NT2/D1 (cell line): Measurements from ENCODE around the gene TBC1D9.

ENCODE experiments used
- SUZ12 ChIP-seq: IDR thresholded peaks from 2 replicates; pipeline ENCODE4 v1.6.1; 2011; ENCODE audit not compliant: insufficient read length, insufficient read depth; ENCODE audit errors: extremely low read depth
- ZNF274 ChIP-seq: IDR thresholded peaks from 2 replicates; pipeline ENCODE4 v1.6.1; 2011; ENCODE audit warnings: mild to moderate bottlenecking, low read depth, low read length

DNA sequence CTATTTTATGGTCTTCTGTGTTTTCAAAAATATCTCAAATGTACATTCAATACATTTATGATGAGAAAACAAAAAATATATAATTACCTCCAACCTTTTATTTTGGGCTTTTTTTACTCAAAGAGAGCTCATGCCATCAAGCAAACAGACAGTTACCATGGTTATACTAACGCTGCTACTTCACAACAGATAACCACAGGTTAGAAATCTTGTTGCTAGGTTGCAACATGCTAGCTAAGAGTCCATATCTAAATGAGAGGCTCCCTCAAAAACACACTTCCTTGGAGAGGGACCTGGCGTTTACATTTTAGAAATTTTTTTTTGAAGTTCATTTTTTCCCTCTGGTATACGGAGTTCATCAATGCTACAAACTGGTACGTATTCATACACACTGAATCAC, 44.3 kb downstream of the TBC1D9 start:
- no peak for TF ChIP-seq SUZ12
- no peak for TF ChIP-seq ZNF274
